GM19043 (cell line): ENCODE results near the gene ADAM11.
"Not testable (repeated sequence)": the region's sequence is repeated elsewhere in the genome, so short reads cannot be mapped to it uniquely, and the experiment has no call there.

ENCODE experiments used
- ATAC-seq: cut with Tn5 transposase; IDR thresholded peaks from one replicate; pipeline ENCODE4 v1.9.1; 2021; ENCODE audit warnings: low read depth; ENCODE audit not compliant: unreplicated experiment

Gene ADAM11, protein sequence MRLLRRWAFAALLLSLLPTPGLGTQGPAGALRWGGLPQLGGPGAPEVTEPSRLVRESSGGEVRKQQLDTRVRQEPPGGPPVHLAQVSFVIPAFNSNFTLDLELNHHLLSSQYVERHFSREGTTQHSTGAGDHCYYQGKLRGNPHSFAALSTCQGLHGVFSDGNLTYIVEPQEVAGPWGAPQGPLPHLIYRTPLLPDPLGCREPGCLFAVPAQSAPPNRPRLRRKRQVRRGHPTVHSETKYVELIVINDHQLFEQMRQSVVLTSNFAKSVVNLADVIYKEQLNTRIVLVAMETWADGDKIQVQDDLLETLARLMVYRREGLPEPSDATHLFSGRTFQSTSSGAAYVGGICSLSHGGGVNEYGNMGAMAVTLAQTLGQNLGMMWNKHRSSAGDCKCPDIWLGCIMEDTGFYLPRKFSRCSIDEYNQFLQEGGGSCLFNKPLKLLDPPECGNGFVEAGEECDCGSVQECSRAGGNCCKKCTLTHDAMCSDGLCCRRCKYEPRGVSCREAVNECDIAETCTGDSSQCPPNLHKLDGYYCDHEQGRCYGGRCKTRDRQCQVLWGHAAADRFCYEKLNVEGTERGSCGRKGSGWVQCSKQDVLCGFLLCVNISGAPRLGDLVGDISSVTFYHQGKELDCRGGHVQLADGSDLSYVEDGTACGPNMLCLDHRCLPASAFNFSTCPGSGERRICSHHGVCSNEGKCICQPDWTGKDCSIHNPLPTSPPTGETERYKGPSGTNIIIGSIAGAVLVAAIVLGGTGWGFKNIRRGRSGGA

DNA sequence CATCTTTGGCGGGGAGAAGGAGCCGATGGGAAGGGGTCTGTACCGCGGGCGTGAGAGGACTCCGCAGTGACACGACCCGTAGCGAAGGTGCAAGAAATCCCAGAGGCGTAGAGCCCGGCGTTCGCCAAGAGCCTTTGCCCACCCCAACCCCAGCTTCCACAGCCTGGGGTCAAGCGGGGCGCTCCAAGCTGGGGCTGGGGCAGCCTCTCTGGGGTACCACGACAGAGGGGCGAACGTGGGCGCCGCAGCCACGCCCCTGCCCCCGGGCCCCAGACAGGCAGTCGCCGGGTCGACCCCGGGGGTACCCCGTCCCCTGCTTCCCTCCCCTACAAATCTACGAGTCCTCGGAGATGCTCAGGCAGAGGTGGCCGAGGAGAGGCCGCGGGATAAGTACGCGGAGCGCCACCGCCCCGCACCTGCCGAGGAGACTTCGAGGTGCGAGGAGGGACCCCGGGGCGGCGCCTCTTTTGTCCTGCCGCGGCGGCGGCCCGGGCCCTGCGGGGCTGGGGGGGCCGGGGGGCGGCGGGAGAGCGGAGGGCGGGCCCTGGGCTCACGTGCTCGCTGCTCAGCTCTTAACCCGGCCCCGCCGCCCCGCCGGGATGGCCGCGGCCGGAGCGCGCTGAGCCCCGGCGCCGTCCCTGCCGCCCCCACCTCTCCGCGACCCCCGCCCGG lies at the start of gene ADAM11:
Gene ADAM11, plus strand, starts transcription at position 575 of the 672 bp plus-strand sequence. CDS start 212 bp downstream, outside the sequence.
- no peak for ATAC-seq

DNA sequence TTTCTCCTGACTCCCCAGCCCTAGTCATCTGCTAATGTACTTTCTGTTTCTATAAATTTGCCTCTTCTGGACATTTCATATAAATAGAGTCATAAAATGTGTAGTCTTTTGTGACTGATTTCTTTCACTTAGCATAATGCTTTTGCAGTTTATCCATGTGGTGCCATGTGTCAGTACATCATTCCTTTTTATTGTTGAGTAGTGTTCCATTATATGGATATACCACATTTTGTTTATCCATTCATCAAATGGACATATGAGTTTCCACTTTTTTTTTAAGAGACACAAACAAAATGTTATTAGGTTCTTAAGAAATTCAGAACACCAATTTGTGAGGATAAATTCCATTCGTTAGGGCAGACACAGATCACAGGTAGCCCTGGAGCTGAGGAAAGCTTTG lies 39.3 kb upstream of the ADAM11 start:
- no peak for ATAC-seq

DNA sequence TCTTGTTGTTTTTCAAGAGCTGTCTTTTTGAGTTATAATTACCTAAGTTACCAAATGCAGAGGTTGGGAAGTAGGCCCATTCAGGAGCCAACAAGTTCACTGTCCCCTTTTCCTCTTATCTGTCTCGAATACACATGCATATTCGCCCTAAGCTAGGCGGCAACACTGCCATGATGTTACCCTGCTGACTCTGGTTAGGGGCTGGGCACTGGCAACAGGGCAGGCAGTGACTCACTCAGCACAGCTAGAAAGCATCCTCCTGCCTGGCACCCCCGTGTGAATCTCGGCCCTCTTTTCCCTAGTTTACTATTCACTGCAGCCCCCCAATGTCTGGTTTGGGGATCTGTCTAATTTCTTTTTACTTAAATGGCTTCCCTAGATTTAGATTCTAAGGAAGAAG lies 36.5 kb upstream of the ADAM11 start:
- no peak for ATAC-seq

DNA sequence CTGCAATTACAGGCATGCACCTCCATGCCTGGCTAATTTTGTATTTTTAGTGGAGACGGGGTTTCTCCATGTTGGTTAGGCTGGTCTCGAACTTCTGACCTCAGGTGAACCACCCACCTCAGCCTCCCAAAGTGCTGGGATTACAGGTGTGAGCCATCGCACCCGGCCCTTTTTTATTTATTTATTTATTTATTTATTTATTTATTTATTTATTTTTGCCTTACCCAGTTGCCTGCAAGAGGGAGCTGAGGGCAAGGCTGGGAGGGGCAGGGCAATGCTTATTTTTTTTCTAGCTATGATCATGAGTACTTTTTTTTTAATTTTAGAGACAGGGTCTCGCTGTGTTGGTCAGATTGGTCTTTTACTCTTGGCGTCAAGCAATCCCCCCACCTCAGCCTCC lies 32.7 kb upstream of the ADAM11 start:
- not testable (repeated sequence) for ATAC-seq

DNA sequence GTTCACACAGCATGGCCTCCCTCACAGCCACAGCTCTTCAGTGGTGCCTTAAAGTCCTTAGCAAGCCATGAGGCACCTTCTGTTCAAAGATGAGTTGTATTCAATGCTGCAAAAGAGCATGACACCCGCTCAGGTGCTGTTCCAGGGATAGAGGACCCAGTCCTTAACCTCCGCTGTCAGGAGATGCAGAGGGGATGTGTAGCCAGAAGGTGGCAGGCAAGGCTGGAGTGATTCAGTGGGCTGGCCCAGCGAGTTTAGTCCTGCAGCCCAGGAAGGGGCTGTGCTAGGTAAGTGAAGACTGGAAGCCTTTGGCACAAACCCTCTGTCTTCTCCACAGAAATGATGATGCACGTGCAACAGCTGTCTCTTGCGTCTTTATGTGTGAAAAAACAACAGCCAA lies 25.0 kb upstream of the ADAM11 start:
- ATAC-seq = no peak

DNA sequence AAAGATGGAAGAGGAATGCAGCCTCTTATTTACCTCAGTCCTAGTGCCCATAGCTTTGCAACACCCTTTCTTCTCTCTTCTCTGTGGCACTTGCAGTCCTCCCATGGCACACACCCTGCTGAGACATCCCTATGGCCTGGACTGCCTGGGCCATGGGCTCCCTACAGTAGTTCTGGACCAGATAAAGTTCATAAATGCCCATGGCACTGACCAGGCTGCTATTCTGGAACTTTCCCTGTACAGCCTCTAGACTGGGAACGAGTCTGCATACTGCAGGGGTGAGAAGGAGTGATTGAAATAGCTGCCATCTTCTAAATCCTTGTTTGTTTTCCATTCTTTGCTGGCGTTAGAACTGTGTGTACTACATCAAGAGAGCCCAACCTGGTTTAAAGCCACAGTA lies 24.5 kb upstream of the ADAM11 start:
- no peak for ATAC-seq

DNA sequence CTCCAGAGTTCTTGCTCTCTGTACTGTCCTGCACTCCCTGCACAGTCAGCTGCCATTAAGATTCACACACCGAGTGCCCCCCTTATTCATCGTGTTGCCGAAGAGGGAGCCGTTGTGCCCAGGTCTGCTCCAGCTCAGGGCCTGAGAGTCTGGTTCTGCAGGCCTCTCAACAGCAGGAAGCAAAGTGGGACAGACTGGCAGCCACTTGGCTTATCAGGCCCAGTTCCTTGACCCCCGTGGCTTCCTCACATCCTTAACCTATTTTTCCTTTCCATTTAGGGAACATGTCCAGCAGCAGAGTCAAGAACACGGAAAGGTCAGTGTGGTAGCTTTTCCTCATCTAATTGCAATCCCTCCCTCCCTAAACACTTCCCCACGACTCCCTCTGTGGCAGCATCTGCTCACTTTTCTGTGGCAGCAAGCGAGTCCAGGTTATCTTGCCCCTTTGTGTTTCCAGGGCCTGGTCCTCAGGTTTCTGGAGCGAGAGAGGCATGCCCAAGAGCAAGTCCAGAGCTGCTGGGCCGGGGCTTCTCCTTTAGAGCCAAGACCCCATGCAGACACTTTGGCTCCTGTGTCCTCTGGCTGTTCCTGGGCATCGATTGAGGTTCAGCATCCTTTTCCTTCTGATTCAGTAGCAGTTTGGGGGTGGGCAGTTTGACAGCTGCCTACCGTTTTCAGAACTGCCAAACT lies 22.1 kb upstream of the ADAM11 start:
- ATAC-seq = no peak

DNA sequence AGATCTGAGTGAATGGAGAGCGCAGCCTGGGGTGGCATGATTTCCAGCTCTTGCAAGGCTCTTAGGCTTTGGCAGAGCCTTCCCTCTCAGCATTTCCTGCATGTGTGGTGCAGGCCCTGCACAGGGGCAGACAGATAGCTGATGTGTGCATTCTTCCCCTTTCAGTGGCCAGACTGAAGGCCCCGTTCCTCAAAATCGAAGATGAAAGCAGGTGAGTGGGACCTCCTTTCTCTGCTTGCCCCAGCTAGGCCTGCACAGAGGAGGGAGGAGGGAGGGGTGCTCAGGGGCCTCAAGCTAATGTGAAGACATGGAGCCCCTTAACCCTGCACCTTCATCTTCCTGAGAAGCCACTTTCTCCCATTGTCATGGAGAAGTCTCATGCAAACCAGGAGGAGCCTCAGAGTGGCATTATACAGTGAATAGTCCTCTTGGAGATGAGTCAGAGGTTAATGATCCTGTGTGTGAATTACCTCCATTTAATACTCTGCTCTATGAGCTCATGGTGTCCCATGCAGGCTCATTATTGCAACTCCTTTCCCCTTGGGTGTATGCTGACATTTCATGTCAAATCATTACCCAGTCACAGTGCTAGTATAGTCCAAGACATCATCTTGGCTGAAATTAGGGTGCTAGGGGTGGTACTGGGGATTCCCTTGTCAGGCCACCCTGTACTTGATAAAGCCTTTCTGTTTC lies 20.4 kb upstream of the ADAM11 start:
- ATAC-seq = no peak

DNA sequence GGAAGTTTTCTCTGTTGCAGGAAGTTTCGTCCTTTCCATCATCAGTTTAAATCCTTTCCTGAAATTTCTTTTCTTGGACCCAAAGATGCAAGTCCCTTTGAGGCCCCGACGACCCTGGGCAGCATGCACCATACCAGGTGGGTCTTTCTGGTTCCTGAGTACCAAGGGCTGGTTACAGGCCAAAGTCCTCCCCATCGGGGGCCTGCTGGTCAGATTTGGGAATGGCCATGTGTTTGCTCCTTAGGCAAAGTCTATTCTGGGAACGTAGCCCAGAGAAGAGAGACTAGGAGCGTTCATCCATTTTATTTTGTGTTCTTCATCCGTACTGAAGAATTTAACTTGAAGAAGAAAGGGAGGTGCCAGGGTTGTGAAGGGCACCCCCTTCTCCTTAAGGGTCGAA lies 17.5 kb upstream of the ADAM11 start:
- no peak for ATAC-seq

DNA sequence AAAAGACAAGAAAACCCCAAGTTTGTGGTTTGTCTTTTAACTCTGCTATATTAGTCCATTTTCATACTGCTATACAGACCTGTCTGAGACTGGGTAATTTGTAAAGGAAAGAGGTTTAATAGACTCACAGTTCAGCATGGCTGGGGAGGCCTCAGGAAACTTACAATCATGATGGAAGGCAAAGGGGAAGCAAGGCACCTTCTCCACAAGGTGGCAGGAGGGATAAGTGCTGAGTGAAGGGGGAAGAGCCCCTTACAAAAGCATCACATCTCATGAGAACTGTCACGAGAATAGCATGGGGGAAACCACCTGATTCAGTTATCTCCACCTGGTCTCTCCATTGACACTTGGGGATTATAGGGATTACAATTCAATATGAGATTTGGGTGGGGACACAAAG lies 13.5 kb upstream of the ADAM11 start:
- no peak for ATAC-seq

DNA sequence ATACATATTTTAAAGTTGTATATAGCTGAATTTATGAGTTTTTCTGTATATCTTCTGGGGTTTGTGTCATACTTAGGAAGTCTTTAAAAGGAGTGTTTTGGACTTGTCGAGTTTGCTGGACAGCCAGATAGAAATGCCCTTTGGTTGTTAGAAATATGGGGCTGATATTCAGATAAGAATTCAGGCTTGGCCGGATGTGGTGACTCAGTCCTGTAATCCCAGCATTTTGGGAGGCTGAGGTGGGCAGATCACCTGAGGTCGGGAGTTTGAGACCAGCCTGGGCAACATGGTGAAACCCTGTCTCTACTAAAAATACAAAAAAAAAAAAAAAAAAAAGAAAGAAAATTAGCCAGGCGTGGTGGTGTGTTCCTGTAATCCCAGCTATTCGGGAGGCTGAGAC lies 13.1 kb upstream of the ADAM11 start:
- not testable (repeated sequence) for ATAC-seq

DNA sequence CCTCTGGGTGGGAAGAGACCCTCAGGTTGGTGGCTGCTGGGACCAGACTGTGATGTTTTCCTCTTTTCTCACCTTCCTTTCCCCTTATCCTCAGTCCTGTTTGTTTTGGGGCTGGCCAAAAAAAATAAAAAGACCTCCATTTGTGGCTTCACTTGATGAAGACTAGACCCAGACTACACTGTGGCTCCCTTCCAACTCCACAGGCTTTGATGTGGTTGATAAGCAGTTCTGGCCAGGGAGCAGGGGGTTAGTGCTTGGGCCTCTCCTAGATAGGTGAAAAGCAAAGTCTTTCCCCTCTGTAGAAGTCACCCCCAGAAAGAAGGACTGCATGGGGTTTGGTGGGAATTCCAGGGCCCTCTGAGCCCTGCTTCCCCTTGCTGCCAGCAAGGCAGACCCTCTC lies 11.2 kb upstream of the ADAM11 start:
- no peak for ATAC-seq

DNA sequence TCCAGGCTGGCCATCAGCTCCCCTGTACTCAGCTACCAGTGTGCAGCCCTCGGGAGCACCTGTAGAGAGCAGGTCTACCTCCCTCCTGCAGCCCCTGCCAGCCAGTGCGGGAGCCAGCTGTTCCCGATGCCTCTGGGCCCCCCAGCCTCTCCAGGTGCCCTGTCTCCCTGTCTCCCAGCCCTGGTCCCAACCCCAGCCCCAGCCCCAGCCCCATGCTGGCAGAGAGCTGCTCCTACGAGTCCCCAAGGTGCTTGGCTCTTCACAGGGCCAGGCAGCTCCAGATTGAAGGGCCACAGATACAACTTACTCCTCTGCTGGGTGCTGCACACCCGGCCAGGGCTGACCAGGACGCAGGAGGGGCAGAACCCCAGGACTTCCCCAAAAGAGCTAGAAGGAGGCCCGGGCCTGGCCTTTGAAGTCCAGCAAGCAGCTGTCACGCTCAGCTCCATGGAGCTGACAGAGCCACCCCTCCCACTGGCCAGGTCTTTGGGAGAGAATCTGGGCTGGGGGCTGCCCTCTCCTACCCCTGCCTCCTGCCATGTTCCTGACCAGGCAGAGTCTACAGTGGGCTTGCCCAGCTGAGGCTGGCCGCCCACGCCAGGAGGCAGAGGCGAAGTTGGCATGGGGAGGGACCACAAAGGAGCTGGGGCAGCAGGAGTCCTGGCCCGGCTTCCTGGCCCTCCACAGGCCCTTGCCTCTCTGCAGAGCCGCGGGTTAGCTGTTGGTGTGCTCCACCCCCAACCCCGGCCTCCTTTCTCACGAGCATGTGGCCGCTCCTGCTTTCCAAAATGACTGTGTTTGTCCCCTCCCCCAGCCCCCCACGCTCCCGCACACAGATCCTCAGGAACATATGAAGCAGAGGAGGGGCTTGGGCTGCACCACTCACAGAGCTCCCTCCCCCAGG lies 9.5 kb upstream of the ADAM11 start:
- no peak for ATAC-seq

DNA sequence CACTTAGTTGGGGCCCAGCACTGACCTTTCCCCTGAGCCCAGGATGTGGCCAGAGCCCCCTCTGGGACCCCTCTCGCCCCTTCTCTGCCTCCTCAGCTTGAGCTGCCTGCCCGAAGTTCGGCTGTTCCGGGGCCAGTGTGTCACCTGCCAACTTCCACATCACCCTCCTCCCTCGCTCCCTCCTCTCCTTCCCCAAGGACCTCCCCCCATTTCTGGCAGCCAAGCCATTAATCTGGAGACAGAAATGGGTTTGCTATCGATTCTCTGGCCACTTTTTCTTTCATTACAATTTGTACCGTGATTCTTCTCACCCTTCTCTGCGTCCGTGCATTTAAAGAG lies 8.8 kb upstream of the ADAM11 start:
- no peak for ATAC-seq

DNA sequence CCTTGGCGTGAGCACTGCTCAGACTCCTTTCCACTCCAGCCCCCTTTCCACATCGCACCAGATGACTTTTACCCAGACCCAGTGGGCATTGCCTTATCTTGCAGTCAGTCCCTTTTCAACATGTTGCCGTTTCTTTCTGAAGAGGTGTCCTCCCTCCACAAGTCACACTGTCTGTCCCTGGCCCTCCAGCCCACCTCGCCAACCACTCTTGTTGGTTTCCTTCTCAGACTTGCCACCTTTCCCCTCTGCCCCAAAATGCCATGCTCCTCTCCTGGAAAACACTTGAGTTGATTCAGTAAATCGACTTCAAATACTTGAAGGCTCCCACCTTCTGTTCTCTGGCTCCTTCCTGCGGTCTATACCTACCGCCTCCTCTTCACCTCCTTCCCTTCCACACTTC lies 7.5 kb upstream of the ADAM11 start:
- no peak for ATAC-seq

DNA sequence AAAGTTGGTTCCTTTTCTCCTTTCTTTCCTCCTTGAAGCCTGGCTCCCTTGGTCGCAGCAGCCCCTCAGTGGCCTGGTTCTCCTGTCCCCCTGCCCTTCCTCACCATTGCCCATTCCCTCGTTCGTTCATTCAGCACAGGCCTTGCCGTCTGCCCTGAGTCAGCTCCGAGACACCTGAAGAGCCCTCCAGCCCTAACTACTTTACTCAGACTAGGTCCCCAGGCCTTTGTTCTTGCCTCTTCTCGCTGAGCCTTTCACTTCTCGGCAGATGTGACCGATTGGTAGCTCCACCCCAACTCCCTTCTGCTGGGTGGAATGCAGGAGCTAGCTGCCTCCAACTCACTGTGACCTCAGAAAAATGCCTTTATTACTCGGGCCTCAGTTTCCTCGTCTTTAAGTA lies 7.0 kb upstream of the ADAM11 start:
- no peak for ATAC-seq

DNA sequence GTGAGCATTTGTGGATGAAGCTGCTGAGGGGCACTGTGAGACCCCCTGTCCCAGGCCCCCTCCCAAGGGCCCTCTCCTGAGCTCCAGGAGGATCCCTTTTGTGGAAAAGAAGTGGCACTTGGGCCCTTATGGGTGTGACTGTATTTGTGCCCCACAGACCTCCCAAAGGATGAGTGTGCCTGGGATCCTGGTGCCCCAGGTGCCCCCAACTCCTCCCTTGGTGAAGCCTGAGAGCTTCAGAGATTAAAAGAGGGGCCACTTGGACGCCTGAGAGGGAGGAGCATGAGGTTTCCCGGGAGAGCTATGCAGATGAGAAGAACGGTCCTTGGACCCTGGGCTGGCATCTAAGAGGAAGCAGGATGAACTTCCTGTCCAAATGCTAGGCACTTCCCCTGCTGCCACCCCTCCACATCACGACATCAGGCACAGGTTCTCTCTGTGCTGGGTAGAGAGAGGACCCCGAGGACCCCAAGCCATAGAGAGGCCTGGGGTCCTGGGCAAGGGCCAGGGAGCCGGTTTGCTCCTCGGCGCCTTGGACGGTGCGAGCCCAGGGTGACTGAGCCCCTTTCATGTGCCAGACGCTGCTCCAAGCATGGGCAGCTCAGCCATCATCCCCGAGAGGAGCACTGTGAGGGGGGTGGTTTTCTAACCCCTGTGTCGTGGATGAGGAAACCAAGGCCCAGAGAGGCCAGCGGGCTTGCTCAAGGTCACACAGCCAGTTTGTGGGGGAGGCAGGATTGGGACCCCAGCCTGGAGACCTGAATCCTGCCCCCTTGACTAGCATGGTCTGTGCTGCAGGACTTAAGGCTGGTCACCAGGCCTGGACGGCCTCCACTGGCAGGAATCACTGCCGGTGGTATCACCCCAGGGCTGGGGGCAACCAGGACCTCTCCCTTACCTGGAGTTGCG lies 5.6 kb upstream of the ADAM11 start:
- ATAC-seq = no peak

DNA sequence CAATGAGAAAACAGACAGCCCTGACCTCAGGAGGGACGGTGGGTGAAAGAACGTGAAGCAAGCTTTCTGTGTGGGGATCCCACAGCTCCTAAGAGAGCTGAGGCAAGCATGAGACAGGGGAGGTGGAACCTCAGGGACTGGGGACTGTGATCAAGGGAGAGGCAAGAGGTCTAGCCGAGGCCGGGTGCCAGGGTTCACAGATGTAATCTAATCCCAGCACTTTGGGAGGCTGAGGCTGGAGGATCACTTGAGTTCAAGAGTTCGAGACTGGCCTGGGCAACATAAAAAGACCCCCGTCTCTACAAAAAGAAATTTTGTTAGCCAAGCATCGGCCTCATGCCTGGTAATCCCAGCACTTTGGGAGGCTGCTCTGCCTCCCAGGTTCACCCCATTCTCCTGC lies 4.5 kb upstream of the ADAM11 start:
- ATAC-seq = no peak
